ENCODE measurements around the gene ATP2C1. TPM values are rescaled to one million over a fixed set of nuclear protein-coding genes. Genes with fewer than 3 reads are reported as not detected.

ATP2C1 gene
- total and polyA plus RNA-seq, 9 of the 15 experiments (the other 6 are each of a cell fraction or from before 2014, with no cell fraction given): 10.0 to 53.5 (median 27.9) TPM

- TF ChIP-seq POLR2G (IDR thresholded peaks at IDR 0.05; ENCODE audit: low read depth, low read length): no peak
- TF ChIP-seq ZNF561 (CRISPR knock-in tag; conservative IDR thresholded peaks at IDR 0.05): no peak
- TF ChIP-seq USF1 (CRISPR knock-in tag; IDR thresholded peaks at IDR 0.05): no peak
- TF ChIP-seq HBP1 (CRISPR knock-in tag; IDR thresholded peaks at IDR 0.05): no peak
- peak; percentile 53 for TF ChIP-seq TBP (optimal IDR thresholded peaks at IDR 0.05; ENCODE audit: low read depth, low read length)
- no peak for TF ChIP-seq PPARD (CRISPR knock-in tag; IDR thresholded peaks at IDR 0.05)
- no peak for TF ChIP-seq ZNF41 (CRISPR knock-in tag; conservative IDR thresholded peaks at IDR 0.05)
- 0 out of 2 replicates have a peak, but pooled peaks have one; percentile 34 for TF ChIP-seq ZNF24 (IDR thresholded peaks at IDR 0.05)
- no peak for TF ChIP-seq OTX1 (CRISPR knock-in tag; IDR thresholded peaks at IDR 0.05)
- TF ChIP-seq FOSL1 (tag; conservative IDR thresholded peaks at IDR 0.05): peak; percentile 90
- no peak for TF ChIP-seq ZNF398 (CRISPR knock-in tag; IDR thresholded peaks at IDR 0.05)
- TF ChIP-seq E2F6 (IDR thresholded peaks at IDR 0.05; ENCODE audit: borderline replicate concordance in 1 of 2, extremely low read depth in 1 of 2, insufficient read depth in 1 of 2, insufficient read length in 1 of 2, low read depth in 1 of 2, low read length in 1 of 2, poor library complexity in 1 of 2, severe bottlenecking in 1 of 2): no peak
- TF ChIP-seq RBM17 (IDR thresholded peaks at IDR 0.05; ENCODE audit: borderline replicate concordance, low read depth, low read length): no peak
- TF ChIP-seq FOXJ2 (tag; IDR thresholded peaks at IDR 0.05): no peak
- no peak for TF ChIP-seq KLF13 (tag; IDR thresholded peaks at IDR 0.05; ENCODE audit: borderline replicate concordance, low read depth)
- TF ChIP-seq PHF20 (IDR thresholded peaks at IDR 0.05; ENCODE audit: partially characterized antibody): no peak
- no peak for TF ChIP-seq FOXO4 (CRISPR knock-in tag; IDR thresholded peaks at IDR 0.05)
- TF ChIP-seq GATAD2B (IDR thresholded peaks at IDR 0.05; ENCODE audit: borderline replicate concordance): peak; percentile 83
- no peak for TF ChIP-seq MCM3 (IDR thresholded peaks at IDR 0.05)
- no peak for TF ChIP-seq THRB (CRISPR knock-in tag; conservative IDR thresholded peaks at IDR 0.05)
Measured at GRCh38 chr3:130850044-130850797, 43.7 kb upstream of the ATP2C1 start (continued).
